Calu3 (cell line): ENCODE measurements around the gene DNAAF5. TPM values are rescaled to one million over a fixed set of nuclear protein-coding genes. Genes with fewer than 3 reads are reported as not detected.

Source experiments
- BruUV-seq: library from RNA; stranded (reverse); fragments of 400-500 nt; replicated peaks from 2 replicates; lab custom pipeline; 2021; lab: Mats Ljungman, UMichigan
- CTCF ChIA-PET: fragments of 300-600 bp; sonication (Branson Sonifier 250); formaldehyde crosslinking; loops from one replicate; lab custom pipeline; 2022; ENCODE audit warnings: antibody characterized with exemption; lab: Charles Lee
- DNase-seq: peaks from one replicate; pipeline ENCODE4 v3.0.0; 2022
- H3K27ac Mint-ChIP-seq: one replicate; pipeline ENCODE4 v1.8.0; 2022; ENCODE audit warnings: mixed read lengths; ENCODE audit not compliant: unreplicated experiment
- H3K27me3 Mint-ChIP-seq: one replicate; pipeline ENCODE4 v1.8.0; 2022; ENCODE audit warnings: mixed read lengths; ENCODE audit not compliant: unreplicated experiment
- H3K36me3 Mint-ChIP-seq: one replicate; pipeline ENCODE4 v1.8.0; 2022; ENCODE audit warnings: mild to moderate bottlenecking, moderate library complexity, mixed read lengths; ENCODE audit not compliant: insufficient read depth, unreplicated experiment
- H3K4me1 Mint-ChIP-seq: one replicate; pipeline ENCODE4 v1.8.0; 2022; ENCODE audit warnings: mild to moderate bottlenecking, low read depth, mixed read lengths; ENCODE audit not compliant: unreplicated experiment
- H3K4me3 Mint-ChIP-seq: one replicate; pipeline ENCODE4 v1.8.0; 2022; ENCODE audit warnings: mild to moderate bottlenecking, low read depth, moderate library complexity, mixed read lengths; ENCODE audit not compliant: unreplicated experiment
- H3K9me3 Mint-ChIP-seq: one replicate; pipeline ENCODE4 v1.8.0; 2022; ENCODE audit warnings: low read depth, mixed read lengths; ENCODE audit not compliant: unreplicated experiment
- CTCF ChIP-seq: fragments of 200-600 bp; IDR thresholded peaks from one replicate; pipeline ENCODE4 v1.8.0; 2022; ENCODE audit warnings: antibody characterized with exemption; ENCODE audit not compliant: unreplicated experiment
- intact Hi-C: fragments of 100-400 bp; cut with micrococcal nuclease; formaldehyde crosslinking; loops from one replicate; pipeline ENCODE4 v1.10.0; 2022; ENCODE audit not compliant: unreplicated experiment
- total RNA-seq: library from RNA; stranded (reverse); gene quantifications from 2 replicates; pipeline ENCODE4 v1.2.3, GENCODE V29; 2022

The DNAAF5 gene
- total RNA-seq, 1 experiment from 2014 or later, result 57.2 TPM

DNA sequence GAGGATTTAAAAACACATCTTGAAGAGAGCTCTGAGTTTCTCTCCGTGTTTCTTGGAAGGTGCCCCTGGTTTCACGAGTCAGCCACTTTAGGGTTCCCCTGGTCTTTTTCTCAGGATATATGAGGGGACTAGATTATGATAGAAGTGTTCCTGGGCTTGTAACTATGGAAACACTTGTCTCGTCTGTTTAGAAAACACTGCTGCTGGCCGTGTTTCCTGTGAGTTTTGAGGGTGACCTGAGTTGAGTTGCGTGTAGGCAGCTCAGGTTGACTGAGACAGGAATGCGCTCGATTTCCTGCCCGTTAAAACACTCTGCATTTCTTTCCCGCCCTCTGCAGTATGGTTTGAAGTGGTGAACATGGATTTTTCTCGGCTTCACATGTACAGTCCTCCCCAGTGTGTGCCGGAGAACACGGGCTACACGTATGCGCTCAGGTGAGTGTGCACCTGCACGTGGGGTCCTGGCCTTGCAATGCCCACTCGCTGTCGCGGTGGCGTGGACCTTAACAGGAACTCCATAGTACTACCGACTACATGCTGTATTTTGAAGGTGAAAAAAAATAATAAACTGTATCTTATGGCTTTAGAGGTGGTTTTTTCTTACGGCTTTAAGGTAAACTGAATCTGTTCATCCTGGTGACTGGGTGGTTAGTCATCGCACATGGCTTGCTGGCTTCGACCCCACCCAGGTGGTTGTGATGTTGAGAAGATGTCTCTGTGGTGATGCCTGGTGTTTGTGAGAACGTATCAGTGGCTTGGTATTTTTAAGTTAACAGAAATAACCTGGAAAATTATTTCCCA, 105.9 kb downstream of the DNAAF5 start, which contains the start of gene SUN1:
TSS of gene SUN1 (plus strand) at position 310 of the 801 bp plus-strand sequence. CDS start at position 359, 49 bp downstream.
- Mint-ChIP-seq H3K4me1 (peaks cover 61% of the 10 kb centered on the region), H3K27me3 (no peaks in the 10 kb centered on the region), H3K36me3 (peaks cover 57% of the 10 kb centered on the region), H3K9me3 (no peaks in the 10 kb centered on the region), H3K27ac (peak within 1 kb of the TSS; percentile 91), H3K4me3 (peak within 1 kb of the TSS; percentile 58)
- intact Hi-C loops, result loop anchor here (5.0 kb wide), 2 partner anchors 40 to 510 kb away; no protein-coding TSS in a partner anchor
- peak; percentile 82 for DNase-seq
- no peak for TF ChIP-seq CTCF
- CTCF ChIA-PET, result interaction anchor here (0.5 to 2.4 kb wide), 8 partner anchors 10 to 1009 kb away, joined by 3 to 18 read pairs (median 6); no protein-coding TSS in a partner anchor
- BruUV-seq, result TSS peak; percentile 78

GRCh38 chr7:832968-833424, 106.5 kb downstream of the DNAAF5 start:
- no TSS peak for BruUV-seq
- peaks cover 61% of the 10 kb centered on the region for H3K4me1 Mint-ChIP-seq
- no peak for TF ChIP-seq CTCF
- peaks cover 60% of the 10 kb centered on the region for H3K36me3 Mint-ChIP-seq
- peak overlapping the region; percentile 58 for H3K4me3 Mint-ChIP-seq
- H3K27me3 Mint-ChIP-seq, result no peaks in the 10 kb centered on the region
- intact Hi-C loops, result loop anchor here (5.0 kb wide), 2 partner anchors 39 to 511 kb away; no protein-coding TSS in a partner anchor
- no peak for DNase-seq
- CTCF ChIA-PET, result interaction anchor here (1.0 to 2.4 kb wide), 3 partner anchors 10 to 47 kb away, joined by 3 to 12 read pairs (median 6); no protein-coding TSS in a partner anchor
- H3K9me3 Mint-ChIP-seq, result no peaks in the 10 kb centered on the region
- peak overlapping the region; percentile 91 for H3K27ac Mint-ChIP-seq

DNA sequence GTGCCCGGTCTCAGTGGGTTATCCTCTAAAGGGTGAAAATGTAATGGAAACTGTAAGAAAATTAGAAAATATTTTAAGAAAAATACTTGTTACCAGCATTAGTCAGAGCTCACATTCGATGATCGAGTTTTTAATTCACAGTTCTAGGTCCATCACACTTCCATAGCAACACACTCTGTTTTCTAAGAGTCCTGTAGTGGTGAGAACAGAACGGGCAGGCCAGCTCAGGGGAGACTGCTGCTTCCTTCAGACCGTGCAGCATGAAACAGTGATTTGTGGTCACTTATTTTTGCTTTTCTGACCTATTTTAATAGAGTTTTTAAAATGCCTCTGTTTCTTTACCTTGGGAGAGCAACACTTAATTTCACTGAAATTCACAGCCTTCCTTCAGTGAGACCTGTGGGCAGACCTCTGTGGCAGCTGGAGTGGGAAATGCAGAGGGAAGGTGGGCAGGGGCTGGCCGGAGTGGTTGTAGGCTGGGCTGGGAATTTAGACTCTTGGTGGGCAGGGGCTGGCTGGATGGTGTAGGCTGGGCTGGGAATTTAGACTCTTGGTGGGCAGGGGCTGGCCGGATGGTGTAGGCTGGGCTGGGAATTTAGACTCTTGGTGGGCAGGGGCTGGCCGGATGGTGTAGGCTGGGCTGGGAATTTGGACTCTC, 107.2 kb downstream of the DNAAF5 start:
- BruUV-seq, result no TSS peak

More for the DNA sequence above, 107.2 kb downstream of the DNAAF5 start:
- intact Hi-C loops, result loop anchor here (5.0 kb wide), 2 partner anchors 39 to 511 kb away; no protein-coding TSS in a partner anchor
- Mint-ChIP-seq H3K27ac (peak overlapping the region; percentile 32), H3K4me3 (no peak overlapping the region), H3K9me3 (no peaks in the 10 kb centered on the region), H3K4me1 (peaks cover 61% of the 10 kb centered on the region), H3K36me3 (peaks cover 65% of the 10 kb centered on the region), H3K27me3 (no peaks in the 10 kb centered on the region)
- no peak for TF ChIP-seq CTCF
- CTCF ChIA-PET, result interaction anchor here (1.0 to 2.4 kb wide), 2 partner anchors 9 to 21 kb away, joined by 3 to 12 read pairs; no protein-coding TSS in a partner anchor
- no peak for DNase-seq
